ENCODE measurements around the gene MEF2B.

The MEF2B gene

GRCh38 chr19:19122902-19123301 is 47.2 kb downstream of the MEF2B start:
- H3K27ac ChIP-seq (ENCODE audit: extremely low read depth, low read depth, low read length) = no peak overlapping the region
- H3K36me3 ChIP-seq (ENCODE audit: control insufficient read depth in 2 of 2, insufficient read depth in 1 of 2, low read length in 2 of 2) = peaks cover 15 to 52% of the 10 kb centered on the region in 2 experiments; a peak in 2 of 3 replicates
- H3K9me3 ChIP-seq (ENCODE audit: control insufficient read depth, insufficient read depth, low read depth, low read length) = no peaks in the 10 kb centered on the region
- no peak overlapping the region for H3K4me3 ChIP-seq (ENCODE audit: low read depth, low read length)
- CTCF ChIA-PET = no interaction called here
- TF ChIP-seq BCL11B (tag by site-specific recombination; IDR thresholded peaks at IDR 0.05; ENCODE audit: low read depth) = no peak
- TF ChIP-seq ZBTB26 (tag by site-specific recombination; optimal IDR thresholded peaks at IDR 0.05) = no peak
- no peak for TF ChIP-seq ZNF518A (tag by site-specific recombination; conservative IDR thresholded peaks at IDR 0.05; ENCODE audit: low read depth)
- TF ChIP-seq ZNF16 (tag by site-specific recombination; IDR thresholded peaks at IDR 0.05; ENCODE audit: low read depth) = no peak
- no peak for TF ChIP-seq ZNF324 (tag by site-specific recombination; IDR thresholded peaks at IDR 0.05)
- TF ChIP-seq PRDM1 (tag by site-specific recombination; IDR thresholded peaks at IDR 0.05) = no peak
- no peak for TF ChIP-seq ZNF623 (tag by site-specific recombination; IDR thresholded peaks at IDR 0.05)
- TF ChIP-seq ZNF707 (tag by site-specific recombination; IDR thresholded peaks at IDR 0.05) = no peak
- TF ChIP-seq ZNF747 (tag by site-specific recombination; IDR thresholded peaks at IDR 0.05) = no peak
- no peak for TF ChIP-seq ZNF391 (tag by site-specific recombination; IDR thresholded peaks at IDR 0.05; ENCODE audit: borderline replicate concordance, low read depth)
- no peak for TF ChIP-seq REPIN1 (tag by site-specific recombination; IDR thresholded peaks at IDR 0.05; ENCODE audit: low read depth)
- no peak for TF ChIP-seq ZSCAN18 (tag by site-specific recombination; IDR thresholded peaks at IDR 0.05)
- TF ChIP-seq ZNF791 (tag by site-specific recombination; IDR thresholded peaks at IDR 0.05) = no peak
- TF ChIP-seq ZSCAN23 (tag by site-specific recombination; IDR thresholded peaks at IDR 0.05) = no peak
- no peak for TF ChIP-seq ZNF18 (tag by site-specific recombination; IDR thresholded peaks at IDR 0.05)
- no peak for TF ChIP-seq ZNF155 (tag by site-specific recombination; IDR thresholded peaks at IDR 0.05)
- no peak for TF ChIP-seq ZNF350 (tag by site-specific recombination; IDR thresholded peaks at IDR 0.05)
- TF ChIP-seq ZNF843 (tag by site-specific recombination; IDR thresholded peaks at IDR 0.05) = no peak
- no peak for TF ChIP-seq BCL6B (tag by site-specific recombination; IDR thresholded peaks at IDR 0.05)
- no peak for TF ChIP-seq ZNF19 (tag by site-specific recombination; IDR thresholded peaks at IDR 0.05; ENCODE audit: low read depth)
- POLR2A ChIA-PET = interaction anchor here (0.5 to 0.7 kb wide), 2 partner anchors 14 to 28 kb away, joined by 4 read pairs; no protein-coding TSS in a partner anchor
- no peaks in the 10 kb centered on the region for H3K4me1 ChIP-seq (ENCODE audit: control insufficient read depth, insufficient read depth, low read length)

Measured in HEK293 (cell line).